Measurements from ENCODE around the gene RBL2. TPM values are rescaled to one million over a fixed set of nuclear protein-coding genes. Genes with fewer than 3 reads are reported as not detected.

RBL2 gene
- total and polyA plus RNA-seq, 2 of the 13 experiments (the other 11 are each of a cell fraction or from before 2014, with no cell fraction given), result 41.2 to 60.9 TPM

GRCh38 chr16:53509906-53510703, 75.8 kb downstream of the RBL2 start (continued):
- TF ChIP-seq CSRNP1 (CRISPR knock-in tag; IDR thresholded peaks at IDR 0.05) (peak; percentile 61; the same call in 1 of the 2 replicates), NFRKB (IDR thresholded peaks at IDR 0.05) (no peak), PAXIP1 (CRISPR knock-in tag; conservative IDR thresholded peaks at IDR 0.05) (peak; percentile 13; the same call in 1 of the 2 replicates), PITX1 (CRISPR knock-in tag; IDR thresholded peaks at IDR 0.05) (peak; percentile 67; the same call in 1 of the 2 replicates), NKX3-1 (CRISPR knock-in tag; IDR thresholded peaks at IDR 0.05) (no peak), ZNF350 (CRISPR knock-in tag; IDR thresholded peaks at IDR 0.05; ENCODE audit: borderline replicate concordance, low read depth) (peak; percentile 77; the same call in 1 of the 2 replicates), GPN1 (CRISPR knock-in tag; IDR thresholded peaks at IDR 0.05; ENCODE audit: borderline replicate concordance) (no peak), FUBP1 (CRISPR knock-in tag; IDR thresholded peaks at IDR 0.05; ENCODE audit: borderline replicate concordance) (no peak), HINFP (CRISPR knock-in tag; IDR thresholded peaks at IDR 0.05; ENCODE audit: low read depth) (0 out of 2 replicates have a peak, but pooled peaks have one; percentile 15), CREBL2 (CRISPR knock-in tag; IDR thresholded peaks at IDR 0.05; ENCODE audit: borderline replicate concordance) (no peak), ZNF143 (CRISPR knock-in tag; IDR thresholded peaks at IDR 0.05) (no peak), ZNF850 (CRISPR knock-in tag; conservative IDR thresholded peaks at IDR 0.05) (0 out of 2 replicates have a peak, but pooled peaks have one; percentile 38), ZEB1 (IDR thresholded peaks at IDR 0.05; ENCODE audit: insufficient replicate concordance, low read depth) (no peak), ZNF256 (CRISPR knock-in tag; conservative IDR thresholded peaks at IDR 0.05) (no peak), ZC3H4 (CRISPR knock-in tag; IDR thresholded peaks at IDR 0.05; ENCODE audit: borderline replicate concordance) (0 out of 2 replicates have a peak, but pooled peaks have one; percentile 29), RXRB (CRISPR knock-in tag; IDR thresholded peaks at IDR 0.05; ENCODE audit: borderline replicate concordance) (peak; percentile 36; the same call in 1 of the 2 replicates), ZNF782 (CRISPR knock-in tag; IDR thresholded peaks at IDR 0.05; ENCODE audit: borderline replicate concordance) (no peak; the same call in 1 of the 2 replicates), ZNF343 (CRISPR knock-in tag; IDR thresholded peaks at IDR 0.05) (no peak; the same call in 1 of the 2 replicates), NR2F6 (IDR thresholded peaks at IDR 0.05) (peak; percentile 19; the same call in 1 of the 2 replicates), NR2F6 (CRISPR knock-in tag; IDR thresholded peaks at IDR 0.05) (0 out of 2 replicates have a peak, but pooled peaks have one; percentile 32)

All from HepG2 (cell line).